ENCODE data around the gene PROKR2.

DNA sequence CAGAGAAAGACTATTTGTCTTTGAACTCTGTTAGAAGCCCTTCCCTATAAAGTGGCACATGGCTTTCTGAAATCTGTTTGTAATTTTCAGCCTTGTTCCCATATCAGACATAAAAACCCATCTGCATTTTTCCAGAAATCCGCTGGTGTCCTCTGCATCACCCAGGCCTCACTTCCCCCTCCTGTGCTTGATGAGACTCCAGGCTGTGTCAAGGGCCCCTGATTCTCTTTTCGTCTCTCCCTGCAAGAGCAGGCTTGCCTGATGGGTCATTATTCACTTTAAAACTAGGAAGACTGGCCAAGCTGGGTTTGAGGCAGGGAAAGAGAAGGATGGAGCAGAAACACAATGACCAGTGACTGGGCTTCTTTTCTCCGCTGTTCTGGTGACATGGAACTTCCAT lies 10.6 kb upstream of the PROKR2 start:
- TF ChIP-seq, protein P1, sequence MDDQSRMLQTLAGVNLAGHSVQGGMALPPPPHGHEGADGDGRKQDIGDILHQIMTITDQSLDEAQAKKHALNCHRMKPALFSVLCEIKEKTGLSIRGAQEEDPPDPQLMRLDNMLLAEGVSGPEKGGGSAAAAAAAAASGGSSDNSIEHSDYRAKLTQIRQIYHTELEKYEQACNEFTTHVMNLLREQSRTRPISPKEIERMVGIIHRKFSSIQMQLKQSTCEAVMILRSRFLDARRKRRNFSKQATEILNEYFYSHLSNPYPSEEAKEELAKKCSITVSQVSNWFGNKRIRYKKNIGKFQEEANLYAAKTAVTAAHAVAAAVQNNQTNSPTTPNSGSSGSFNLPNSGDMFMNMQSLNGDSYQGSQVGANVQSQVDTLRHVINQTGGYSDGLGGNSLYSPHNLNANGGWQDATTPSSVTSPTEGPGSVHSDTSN (IDR thresholded peaks at IDR 0.05) = no peak
- TF ChIP-seq, protein P2, sequence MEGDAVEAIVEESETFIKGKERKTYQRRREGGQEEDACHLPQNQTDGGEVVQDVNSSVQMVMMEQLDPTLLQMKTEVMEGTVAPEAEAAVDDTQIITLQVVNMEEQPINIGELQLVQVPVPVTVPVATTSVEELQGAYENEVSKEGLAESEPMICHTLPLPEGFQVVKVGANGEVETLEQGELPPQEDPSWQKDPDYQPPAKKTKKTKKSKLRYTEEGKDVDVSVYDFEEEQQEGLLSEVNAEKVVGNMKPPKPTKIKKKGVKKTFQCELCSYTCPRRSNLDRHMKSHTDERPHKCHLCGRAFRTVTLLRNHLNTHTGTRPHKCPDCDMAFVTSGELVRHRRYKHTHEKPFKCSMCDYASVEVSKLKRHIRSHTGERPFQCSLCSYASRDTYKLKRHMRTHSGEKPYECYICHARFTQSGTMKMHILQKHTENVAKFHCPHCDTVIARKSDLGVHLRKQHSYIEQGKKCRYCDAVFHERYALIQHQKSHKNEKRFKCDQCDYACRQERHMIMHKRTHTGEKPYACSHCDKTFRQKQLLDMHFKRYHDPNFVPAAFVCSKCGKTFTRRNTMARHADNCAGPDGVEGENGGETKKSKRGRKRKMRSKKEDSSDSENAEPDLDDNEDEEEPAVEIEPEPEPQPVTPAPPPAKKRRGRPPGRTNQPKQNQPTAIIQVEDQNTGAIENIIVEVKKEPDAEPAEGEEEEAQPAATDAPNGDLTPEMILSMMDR (IDR thresholded peaks at IDR 0.05) = no peak
- TF ChIP-seq, protein P3, sequence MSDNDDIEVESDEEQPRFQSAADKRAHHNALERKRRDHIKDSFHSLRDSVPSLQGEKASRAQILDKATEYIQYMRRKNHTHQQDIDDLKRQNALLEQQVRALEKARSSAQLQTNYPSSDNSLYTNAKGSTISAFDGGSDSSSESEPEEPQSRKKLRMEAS (IDR thresholded peaks at IDR 0.05; ENCODE audit: low read depth) = no peak
- TF ChIP-seq POLR2AphosphoS5 (IDR thresholded peaks at IDR 0.05; ENCODE audit: low read depth, low read length) = no peak
- no peak for TF ChIP-seq YY1 (IDR thresholded peaks at IDR 0.05; ENCODE audit: low read depth)
- TF ChIP-seq, protein P4, sequence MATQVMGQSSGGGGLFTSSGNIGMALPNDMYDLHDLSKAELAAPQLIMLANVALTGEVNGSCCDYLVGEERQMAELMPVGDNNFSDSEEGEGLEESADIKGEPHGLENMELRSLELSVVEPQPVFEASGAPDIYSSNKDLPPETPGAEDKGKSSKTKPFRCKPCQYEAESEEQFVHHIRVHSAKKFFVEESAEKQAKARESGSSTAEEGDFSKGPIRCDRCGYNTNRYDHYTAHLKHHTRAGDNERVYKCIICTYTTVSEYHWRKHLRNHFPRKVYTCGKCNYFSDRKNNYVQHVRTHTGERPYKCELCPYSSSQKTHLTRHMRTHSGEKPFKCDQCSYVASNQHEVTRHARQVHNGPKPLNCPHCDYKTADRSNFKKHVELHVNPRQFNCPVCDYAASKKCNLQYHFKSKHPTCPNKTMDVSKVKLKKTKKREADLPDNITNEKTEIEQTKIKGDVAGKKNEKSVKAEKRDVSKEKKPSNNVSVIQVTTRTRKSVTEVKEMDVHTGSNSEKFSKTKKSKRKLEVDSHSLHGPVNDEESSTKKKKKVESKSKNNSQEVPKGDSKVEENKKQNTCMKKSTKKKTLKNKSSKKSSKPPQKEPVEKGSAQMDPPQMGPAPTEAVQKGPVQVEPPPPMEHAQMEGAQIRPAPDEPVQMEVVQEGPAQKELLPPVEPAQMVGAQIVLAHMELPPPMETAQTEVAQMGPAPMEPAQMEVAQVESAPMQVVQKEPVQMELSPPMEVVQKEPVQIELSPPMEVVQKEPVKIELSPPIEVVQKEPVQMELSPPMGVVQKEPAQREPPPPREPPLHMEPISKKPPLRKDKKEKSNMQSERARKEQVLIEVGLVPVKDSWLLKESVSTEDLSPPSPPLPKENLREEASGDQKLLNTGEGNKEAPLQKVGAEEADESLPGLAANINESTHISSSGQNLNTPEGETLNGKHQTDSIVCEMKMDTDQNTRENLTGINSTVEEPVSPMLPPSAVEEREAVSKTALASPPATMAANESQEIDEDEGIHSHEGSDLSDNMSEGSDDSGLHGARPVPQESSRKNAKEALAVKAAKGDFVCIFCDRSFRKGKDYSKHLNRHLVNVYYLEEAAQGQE (IDR thresholded peaks at IDR 0.05; ENCODE audit: low read depth, low read length) = no peak
- no peak for TF ChIP-seq TCF12 (IDR thresholded peaks at IDR 0.05)
- peak in 1 of 2 experiments; percentile 6; a peak in 1 of 4 replicates for TF ChIP-seq EP300 (IDR thresholded peaks at IDR 0.05; ENCODE audit: borderline replicate concordance in 1 of 2, low read depth in 1 of 2, low read length in 1 of 2)
- no peak for TF ChIP-seq RAD21 (IDR thresholded peaks at IDR 0.05; ENCODE audit: low read length)
- TF ChIP-seq EZH2phosphoT487 (IDR thresholded peaks at IDR 0.05; ENCODE audit: borderline replicate concordance, low read depth) = no peak
- TF ChIP-seq FOXM1 (IDR thresholded peaks at IDR 0.05; ENCODE audit: low read depth) = no peak
- no peak for TF ChIP-seq GABPA (IDR thresholded peaks at IDR 0.05; ENCODE audit: low read depth)

Data from SK-N-SH (cell line).